CD14-positive monocyte (primary cell): ENCODE results near the gene APC. TPM values are rescaled to one million over a fixed set of nuclear protein-coding genes. Genes with fewer than 3 reads are reported as not detected.

Experiments
- DNase-seq, 3 donors: peaks; one replicate each; pipeline ENCODE4 v3.0.0-alpha.2; 2011 to 2022
- H2AFZ ChIP-seq: 2 replicates; pipeline ENCODE4 v1.6.0; 2012; ENCODE audit warnings: mild to moderate bottlenecking, low read depth, low read length, inconsistent platforms; ENCODE audit not compliant: insufficient read depth, poor library complexity, severe bottlenecking
- H3K27ac ChIP-seq, 2 donors: 1 replicate in 1 of 2; 2 replicates in 1 of 2; pipeline ENCODE4 v1.5.1; 2012 to 2013; ENCODE audit warnings: low read length in 2 of 2, control low read depth in 1 of 2, inconsistent platforms in 1 of 2, low read depth in 1 of 2, mild to moderate bottlenecking in 1 of 2
- H3K27me3 ChIP-seq, 2 donors: one replicate each; pipeline versions ENCODE4 v1.6.0 to v1.6.1; 2011 to 2013; ENCODE audit warnings: low read length in 2 of 2; ENCODE audit not compliant: control insufficient read depth in 2 of 2, insufficient read depth in 2 of 2
- H3K36me3 ChIP-seq, 2 donors: replicated peaks in 1 of 2; 1 replicate in 1 of 2; 2 replicates in 1 of 2; pipeline versions ENCODE4 v1.5.1 to v1.6.1; 2012 to 2013; ENCODE audit warnings: low read length in 2 of 2, control low read depth in 1 of 2, inconsistent platforms in 1 of 2, mild to moderate bottlenecking in 1 of 2; ENCODE audit not compliant: insufficient read depth in 2 of 2, control insufficient read depth in 1 of 2
- H3K4me1 ChIP-seq, 2 donors: 1 replicate in 1 of 2; 2 replicates in 1 of 2; pipeline versions ENCODE4 v1.5.1 to v1.6.1; 2012 to 2013; ENCODE audit warnings: low read length in 2 of 2, control low read depth in 1 of 2, inconsistent platforms in 1 of 2, mild to moderate bottlenecking in 1 of 2, moderate library complexity in 1 of 2; ENCODE audit not compliant: insufficient read depth in 2 of 2, control insufficient read depth in 1 of 2
- H3K4me2 ChIP-seq: replicated peaks from 2 replicates; pipeline ENCODE3; 2012; ENCODE audit warnings: low read length, moderate library complexity, mild to moderate bottlenecking; ENCODE audit not compliant: poor library complexity, severe bottlenecking; ENCODE audit errors: extremely low read depth
- H3K4me3 ChIP-seq, 3 experiments: fragments of 200-600 bp in 1 of 3; sonication (generic) in 1 of 3; replicated peaks in 1 of 3; 1 replicate in 2 of 3; 2 replicates in 1 of 3; pipeline ENCODE4 v1.5.1; 2011 to 2013; ENCODE audit warnings: low read length in 3 of 3, mild to moderate bottlenecking in 3 of 3, control low read depth in 2 of 3, low read depth in 2 of 3, inconsistent platforms in 1 of 3, moderate library complexity in 1 of 3
- H3K79me2 ChIP-seq: 2 replicates; pipeline ENCODE4 v1.6.0; 2012; ENCODE audit warnings: mild to moderate bottlenecking, control low read depth, inconsistent platforms, low read length, moderate library complexity; ENCODE audit not compliant: insufficient read depth
- H3K9ac ChIP-seq: 2 replicates; pipeline ENCODE4 v1.6.0; 2017; ENCODE audit warnings: low read length, mild to moderate bottlenecking; ENCODE audit not compliant: insufficient read depth, poor library complexity, severe bottlenecking
- H3K9me3 ChIP-seq, 2 donors: replicated peaks in 1 of 2; 1 replicate in 1 of 2; 2 replicates in 1 of 2; pipeline versions ENCODE4 v1.5.1 to v1.6.1; 2012 to 2013; ENCODE audit warnings: low read length in 2 of 2, control low read depth in 1 of 2; ENCODE audit not compliant: control insufficient read depth in 1 of 2, insufficient read depth in 1 of 2
- H4K20me1 ChIP-seq: 2 replicates; pipeline ENCODE4 v1.6.0; 2012; ENCODE audit warnings: mild to moderate bottlenecking, low read length, control low read depth, moderate library complexity; ENCODE audit not compliant: insufficient read depth
- H3K27ac Mint-ChIP-seq, 7 donors: one replicate each; pipeline ENCODE4 v1.8.0; 2020; ENCODE audit warnings: mild to moderate bottlenecking in 7 of 7, mixed read lengths in 7 of 7, moderate library complexity in 6 of 7, inconsistent platforms in 2 of 7
- H3K27me3 Mint-ChIP-seq, 3 donors: one replicate each; pipeline ENCODE4 v1.8.0; 2021 to 2022; ENCODE audit warnings: low read depth in 3 of 3, mild to moderate bottlenecking in 3 of 3, mixed read lengths in 3 of 3, moderate library complexity in 3 of 3, inconsistent platforms in 1 of 3
- H3K36me3 Mint-ChIP-seq, 2 donors: one replicate each; pipeline ENCODE4 v1.8.0; 2020; ENCODE audit warnings: mixed read lengths in 2 of 2, inconsistent platforms in 1 of 2, mild to moderate bottlenecking in 1 of 2
- H3K4me1 Mint-ChIP-seq: one replicate; pipeline ENCODE4 v1.8.0; 2020; ENCODE audit warnings: mild to moderate bottlenecking, mixed read lengths
- H3K4me3 Mint-ChIP-seq, 2 donors: one replicate each; pipeline ENCODE4 v1.8.0; 2020; ENCODE audit warnings: mild to moderate bottlenecking in 2 of 2, mixed read lengths in 2 of 2, moderate library complexity in 1 of 2
- H3K9me3 Mint-ChIP-seq, 7 donors: one replicate each; pipeline ENCODE4 v1.8.0; 2020 to 2022; ENCODE audit warnings: mixed read lengths in 7 of 7, mild to moderate bottlenecking in 6 of 7, moderate library complexity in 6 of 7, inconsistent platforms in 2 of 7
- CTCF ChIP-seq: fragments of 200-600 bp; IDR thresholded peaks from one replicate; pipeline ENCODE4 v1.8.0; 2022; ENCODE audit warnings: antibody characterized with exemption, mild to moderate bottlenecking
- WGBS: methylation state at CpG from one replicate; pipeline ENCODE4 v1.1.5; 2013; ENCODE audit warnings: missing lambda C conversion rate; ENCODE audit not compliant: insufficient coverage; 5-methylcytosine and 5-hydroxymethylcytosine counted together
- intact Hi-C, 2 donors: fragments of 100-400 bp; cut with micrococcal nuclease; formaldehyde crosslinking; loops; one replicate each; pipeline versions ENCODE4 v1.15.0 to v1.15.1; 2023
- polyA plus RNA-seq, 3 donors: library from polyadenylated mRNA; depleted of rRNA in 1 of 3; unstranded in 2 of 3; stranded (reverse) in 1 of 3; fragments of 300-500 nt in 2 of 3; fragments of >200 nt in 1 of 3; fragmentation: Illumina TruSeq in 2 of 3; gene quantifications; 1 replicate in 2 of 3; 2 replicates in 1 of 3; pipeline ENCODE4 v1.2.3, GENCODE V29; 2012 to 2021

The APC gene
- polyA plus RNA-seq, 3 donors, result 6.5 to 13.6 (median 9.0) TPM

- H3K4me3 Mint-ChIP-seq, result no peak overlapping the region
- H3K9me3 Mint-ChIP-seq, result peaks cover 0 to 2% (median 0%) of the 10 kb centered on the region in 7 donors
- intact Hi-C loops, result no loop called here
- WGBS, result 100% methylated on average over 1 of the region's 2 CpGs
- peaks cover 61 to 97% of the 10 kb centered on the region in 2 donors for H3K36me3 ChIP-seq
- no peaks in the 10 kb centered on the region for H3K27me3 ChIP-seq
- no peaks in the 10 kb centered on the region for H3K27me3 Mint-ChIP-seq
- no peaks in the 10 kb centered on the region for H3K4me1 Mint-ChIP-seq
- H3K9ac ChIP-seq, result no peak overlapping the region
- peak overlapping the region in 1 of 7 donors; percentile 5 for H3K27ac Mint-ChIP-seq
- no peaks in the 10 kb centered on the region for H3K4me1 ChIP-seq
- no peaks in the 10 kb centered on the region for H4K20me1 ChIP-seq
- no peaks in the 10 kb centered on the region for H3K79me2 ChIP-seq
- DNase-seq, result no peak
- no peaks in the 10 kb centered on the region for H3K9me3 ChIP-seq
- H3K4me2 ChIP-seq, result no peak overlapping the region
- peaks cover 71 to 92% of the 10 kb centered on the region in 2 donors for H3K36me3 Mint-ChIP-seq
- TF ChIP-seq CTCF, result no peak
- no peak overlapping the region for H3K27ac ChIP-seq
- no peak overlapping the region for H3K4me3 ChIP-seq
- H2AFZ ChIP-seq, result no peak overlapping the region
Observed at GRCh38 chr5:112830378-112830777, 92.7 kb downstream of the APC start.

- no peak overlapping the region for H3K4me2 ChIP-seq
- no peaks in the 10 kb centered on the region for H3K79me2 ChIP-seq
- H3K9me3 ChIP-seq, result no peaks in the 10 kb centered on the region
- H3K4me1 ChIP-seq, result no peaks in the 10 kb centered on the region
- WGBS, result 100% methylated on average over 2 of the region's 13 CpGs
- no peaks in the 10 kb centered on the region for H4K20me1 ChIP-seq
- intact Hi-C loops, result no loop called here
- H3K36me3 Mint-ChIP-seq, result peaks cover 65 to 89% of the 10 kb centered on the region in 2 donors
- H3K36me3 ChIP-seq, result peaks cover 61 to 95% of the 10 kb centered on the region in 2 donors
- no peak overlapping the region for H3K4me3 Mint-ChIP-seq
- H3K9me3 Mint-ChIP-seq, result peaks cover 0 to 2% (median 0%) of the 10 kb centered on the region in 7 donors
- H3K27ac ChIP-seq, result no peak overlapping the region
- no peak overlapping the region for H2AFZ ChIP-seq
- TF ChIP-seq CTCF, result no peak
- no peak overlapping the region for H3K4me3 ChIP-seq
- H3K4me1 Mint-ChIP-seq, result no peaks in the 10 kb centered on the region
- H3K9ac ChIP-seq, result no peak overlapping the region
- no peak for DNase-seq
- no peaks in the 10 kb centered on the region for H3K27me3 Mint-ChIP-seq
- H3K27ac Mint-ChIP-seq, result no peak overlapping the region
- no peaks in the 10 kb centered on the region for H3K27me3 ChIP-seq
Observed at GRCh38 chr5:112833971-112834370, 96.3 kb downstream of the APC start.
